Ovary (tissue), 9 donors: ENCODE data around the gene WDR1. TPM values are rescaled to one million over a fixed set of nuclear protein-coding genes. Genes with fewer than 3 reads are reported as not detected.

Source experiments
- DNase-seq, 5 donors: peaks; one replicate each; pipeline ENCODE4 v3.0.0-alpha.2; 2019 to 2020
- H3K27ac ChIP-seq, 2 donors: fragments of 200-600 bp; one replicate each; pipeline versions ENCODE4 v1.5.1 to v1.8.0; 2019 to 2022
- H3K27me3 ChIP-seq: fragments of 200-600 bp; one replicate; pipeline ENCODE4 v1.8.0; 2022
- H3K36me3 ChIP-seq: fragments of 200-600 bp; sonication (generic); one replicate; pipeline ENCODE4 v1.5.1; 2019
- H3K4me1 ChIP-seq: one replicate; pipeline ENCODE4 v1.8.1; 2013; ENCODE audit warnings: mild to moderate bottlenecking, moderate library complexity; ENCODE audit not compliant: insufficient read depth
- H3K4me3 ChIP-seq: fragments of 200-600 bp; sonication (generic); one replicate; pipeline ENCODE4 v1.5.1; 2017
- H3K9me3 ChIP-seq, 2 donors: fragments of 200-600 bp in 1 of 2; sonication (generic) in 1 of 2; one replicate each; pipeline versions ENCODE4 v1.5.1 to v1.8.1; 2013 to 2019; ENCODE audit warnings: mild to moderate bottlenecking in 1 of 2, moderate library complexity in 1 of 2
- EP300 ChIP-seq: sonication (generic); formaldehyde crosslinking; IDR thresholded peaks from one replicate; pipeline ENCODE4 v1.6.1; 2017; ENCODE audit warnings: antibody characterized with exemption
- POLR2A ChIP-seq: fragments of 450-650 bp; IDR thresholded peaks from one replicate; pipeline ENCODE4 v1.6.1; 2017; ENCODE audit warnings: antibody characterized with exemption, mild to moderate bottlenecking, moderate library complexity
- WGBS, 3 donors: extraction: QIAGEN DNeasy Blood & Tissue Kit in 1 of 3; methylation state at CpG; one replicate each; pipeline versions ENCODE4 v1.1.5 to v1.1.7; 2013 to 2017; 5-methylcytosine and 5-hydroxymethylcytosine counted together
- intact Hi-C, 4 donors: fragments of 100-400 bp; cut with DNase I; formaldehyde crosslinking; loops; one replicate each; pipeline versions ENCODE4 v1.11.0 to v1.15.1; 2022 to 2023
- polyA plus RNA-seq, 2 donors: library from polyadenylated mRNA; stranded (reverse); fragments of 200-250 nt in 1 of 2; fragments of 350-450 nt in 1 of 2; fragmentation: Illumina TruSeq in 1 of 2; extraction: RNeasy Lipid Tissue Mini Kit (QIAGEN cat#74804) in 1 of 2; gene quantifications; one replicate each; pipeline ENCODE4 v1.2.3, GENCODE V29; 2013 to 2014
- total RNA-seq, 7 donors: library from RNA; depleted of rRNA in 2 of 7; stranded (reverse); fragments of >200 nt in 2 of 7; fragmentation: NEBNext Ultra II Directional in 3 of 7; extraction: Animal tissue kit (Norgen Biotek cat#: 25700) in 3 of 7; gene quantifications; one replicate each; pipeline versions ENCODE4 v1.1.0 to v1.2.4, GENCODE V29; 2016 to 2023
- TF ChIP-seq, protein P1 (sequence below), 3 donors: fragments of 450-650 bp in 2 of 3; fragments of 200-600 bp in 1 of 3; IDR thresholded peaks; one replicate each; pipeline versions ENCODE4 v1.5.1 to v1.8.0; 2016 to 2022; ENCODE audit warnings: antibody characterized with exemption in 3 of 3, mild to moderate bottlenecking in 1 of 3
- donor health status: DM: no; HTN: no; CAD: no; lungs with moderate emphysema.
- donor health status: DM: no; HTN: no; CAD: no.
- donor health status: Bipolar disorder and iron deficiency.
- donor health status: DM: yes; HTN: yes; CAD: no.
- donor health status: DM: no; HTN: no; CAD: no.
- donor health status: DM: yes; HTN: yes; CAD: no.

The WDR1 gene
- total and polyA plus RNA-seq, 9 donors: 67.2 to 352 (median 260) TPM

DNA sequence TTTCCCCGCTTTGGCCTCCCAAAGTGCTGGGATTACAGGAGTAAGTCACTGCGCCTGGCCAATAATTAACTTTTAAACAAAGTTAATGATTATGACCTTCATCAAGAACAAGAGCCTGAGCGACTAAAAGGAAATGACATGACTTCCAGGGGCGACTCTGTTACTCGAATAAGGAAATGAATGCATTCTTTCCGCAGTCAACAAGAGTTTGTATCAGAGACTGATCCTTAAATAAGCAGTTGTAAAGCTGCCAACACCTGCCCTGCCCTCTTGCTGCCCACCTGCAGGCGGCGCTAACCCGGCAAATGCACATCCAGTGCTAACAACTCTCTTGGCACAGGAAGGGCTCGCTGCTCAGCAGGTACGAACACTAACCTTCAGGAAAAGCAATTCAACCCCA lies 27.3 kb downstream of the WDR1 start:
- peak in 2 of 5 donors; percentile 18 to 33 for DNase-seq
- intact Hi-C loops: no loop called here
- TF ChIP-seq, protein P1, sequence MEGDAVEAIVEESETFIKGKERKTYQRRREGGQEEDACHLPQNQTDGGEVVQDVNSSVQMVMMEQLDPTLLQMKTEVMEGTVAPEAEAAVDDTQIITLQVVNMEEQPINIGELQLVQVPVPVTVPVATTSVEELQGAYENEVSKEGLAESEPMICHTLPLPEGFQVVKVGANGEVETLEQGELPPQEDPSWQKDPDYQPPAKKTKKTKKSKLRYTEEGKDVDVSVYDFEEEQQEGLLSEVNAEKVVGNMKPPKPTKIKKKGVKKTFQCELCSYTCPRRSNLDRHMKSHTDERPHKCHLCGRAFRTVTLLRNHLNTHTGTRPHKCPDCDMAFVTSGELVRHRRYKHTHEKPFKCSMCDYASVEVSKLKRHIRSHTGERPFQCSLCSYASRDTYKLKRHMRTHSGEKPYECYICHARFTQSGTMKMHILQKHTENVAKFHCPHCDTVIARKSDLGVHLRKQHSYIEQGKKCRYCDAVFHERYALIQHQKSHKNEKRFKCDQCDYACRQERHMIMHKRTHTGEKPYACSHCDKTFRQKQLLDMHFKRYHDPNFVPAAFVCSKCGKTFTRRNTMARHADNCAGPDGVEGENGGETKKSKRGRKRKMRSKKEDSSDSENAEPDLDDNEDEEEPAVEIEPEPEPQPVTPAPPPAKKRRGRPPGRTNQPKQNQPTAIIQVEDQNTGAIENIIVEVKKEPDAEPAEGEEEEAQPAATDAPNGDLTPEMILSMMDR (IDR thresholded peaks at IDR 0.05): no peak
- TF ChIP-seq POLR2A: no peak
- TF ChIP-seq EP300: no peak
- Histone ChIP-seq H3K27ac (no peak overlapping the region), H3K4me1 (peaks cover 18% of the 10 kb centered on the region), H3K36me3 (no peaks in the 10 kb centered on the region), H3K9me3 (no peaks in the 10 kb centered on the region), H3K4me3 (no peak overlapping the region), H3K27me3 (no peaks in the 10 kb centered on the region)
- WGBS, 3 donors: 89 to 93% (median 92%) methylated on average over 11 of the region's 11 CpGs

DNA sequence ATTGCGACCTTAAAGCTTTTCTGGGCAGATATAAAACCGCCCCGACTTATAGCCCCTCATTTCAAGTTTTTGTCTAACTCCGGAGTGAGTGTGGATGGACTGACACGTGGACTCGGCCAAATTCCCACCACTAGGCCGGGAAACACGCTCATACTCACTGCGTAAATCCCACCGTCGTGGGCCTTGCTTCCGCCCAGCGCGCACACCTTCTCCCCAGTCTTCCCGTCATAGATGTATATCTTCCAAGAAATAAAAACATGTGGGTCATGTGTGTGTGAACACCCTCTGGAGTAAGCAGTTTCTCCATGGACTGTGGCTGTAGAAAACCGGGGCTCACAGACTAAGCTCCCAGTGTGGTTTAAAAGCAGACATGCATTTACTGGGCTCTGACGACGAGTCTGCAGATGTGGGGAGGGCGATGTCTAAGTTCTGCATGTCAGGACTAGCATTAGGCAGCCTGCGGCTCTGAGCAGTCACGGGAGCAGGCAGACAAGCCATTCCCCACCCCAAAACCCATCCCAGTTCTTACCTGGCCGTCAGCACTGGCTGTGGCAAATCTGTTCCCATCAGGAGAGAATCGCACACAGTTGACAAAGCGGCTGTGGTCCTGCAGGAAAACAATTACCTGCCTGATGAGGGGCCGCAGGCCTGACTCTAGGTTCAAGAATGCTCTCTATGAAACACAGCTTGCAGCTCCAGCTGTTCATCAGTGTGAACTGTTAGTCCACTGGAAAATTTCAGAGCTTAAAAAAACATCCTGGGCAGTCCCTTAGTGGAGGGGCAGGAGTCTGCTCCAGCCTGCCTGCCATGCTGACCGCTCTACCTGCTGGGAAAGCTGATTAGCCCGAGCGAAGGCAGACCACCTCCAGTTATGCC lies 28.2 kb downstream of the WDR1 start:
- intact Hi-C loops: no loop called here
- WGBS, 3 donors: 85 to 88% (median 88%) methylated on average over 26 to 28 of the region's 28 CpGs
- Histone ChIP-seq H3K27ac (no peak overlapping the region), H3K9me3 (no peaks in the 10 kb centered on the region), H3K4me1 (peaks cover 10% of the 10 kb centered on the region), H3K27me3 (no peaks in the 10 kb centered on the region), H3K4me3 (no peak overlapping the region), H3K36me3 (no peaks in the 10 kb centered on the region)
- TF ChIP-seq, protein P1 (IDR thresholded peaks at IDR 0.05): no peak
- TF ChIP-seq POLR2A (no peak), EP300 (no peak)
- DNase-seq: peak in 2 of 5 donors; percentile 13 to 28

DNA sequence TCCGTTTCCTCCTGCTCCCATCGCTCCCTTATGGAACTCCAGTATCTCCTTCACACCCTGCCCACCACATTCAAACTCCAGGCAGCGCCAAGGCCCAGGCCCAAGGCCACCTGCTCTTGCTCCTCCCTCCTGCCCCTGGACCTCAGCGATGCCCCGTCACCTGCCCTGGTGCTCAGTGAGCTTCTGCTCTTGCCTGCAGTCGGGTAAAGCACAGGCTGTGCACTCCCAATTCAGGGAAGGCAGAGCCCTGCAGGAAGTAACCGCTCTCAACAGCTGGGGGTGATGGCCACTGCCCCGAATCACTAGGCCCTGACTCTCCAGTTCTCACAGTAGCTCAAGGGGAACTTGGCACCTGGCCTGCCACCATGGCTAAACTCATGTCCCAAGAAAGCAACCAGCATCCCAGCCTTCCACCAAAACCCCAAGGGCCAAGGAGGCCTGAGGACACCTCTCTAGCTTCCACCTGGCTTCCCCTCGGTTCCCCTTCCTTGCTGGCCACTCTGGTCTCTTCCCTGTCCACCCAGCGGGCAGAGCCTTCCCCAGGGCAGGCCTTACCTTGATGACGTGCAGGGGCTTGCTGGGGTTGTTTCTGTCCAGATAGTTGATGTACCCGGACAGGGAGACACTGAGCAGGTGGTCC lies 29.3 kb downstream of the WDR1 start:
- H3K9me3 ChIP-seq: no peaks in the 10 kb centered on the region
- peak in 2 of 5 donors; percentile 13 to 28 for DNase-seq
- intact Hi-C loops: no loop called here
- H3K4me3 ChIP-seq: no peak overlapping the region
- 89 to 94% (median 92%) methylated on average over 12 of the region's 12 CpGs for WGBS, 3 donors
- H3K4me1 ChIP-seq: peaks cover under 1% of the 10 kb centered on the region
- H3K27ac ChIP-seq: no peak overlapping the region
- TF ChIP-seq POLR2A (no peak), EP300 (no peak)
- TF ChIP-seq, protein P1 (IDR thresholded peaks at IDR 0.05): no peak
- H3K27me3 ChIP-seq: no peaks in the 10 kb centered on the region
- no peaks in the 10 kb centered on the region for H3K36me3 ChIP-seq

DNA sequence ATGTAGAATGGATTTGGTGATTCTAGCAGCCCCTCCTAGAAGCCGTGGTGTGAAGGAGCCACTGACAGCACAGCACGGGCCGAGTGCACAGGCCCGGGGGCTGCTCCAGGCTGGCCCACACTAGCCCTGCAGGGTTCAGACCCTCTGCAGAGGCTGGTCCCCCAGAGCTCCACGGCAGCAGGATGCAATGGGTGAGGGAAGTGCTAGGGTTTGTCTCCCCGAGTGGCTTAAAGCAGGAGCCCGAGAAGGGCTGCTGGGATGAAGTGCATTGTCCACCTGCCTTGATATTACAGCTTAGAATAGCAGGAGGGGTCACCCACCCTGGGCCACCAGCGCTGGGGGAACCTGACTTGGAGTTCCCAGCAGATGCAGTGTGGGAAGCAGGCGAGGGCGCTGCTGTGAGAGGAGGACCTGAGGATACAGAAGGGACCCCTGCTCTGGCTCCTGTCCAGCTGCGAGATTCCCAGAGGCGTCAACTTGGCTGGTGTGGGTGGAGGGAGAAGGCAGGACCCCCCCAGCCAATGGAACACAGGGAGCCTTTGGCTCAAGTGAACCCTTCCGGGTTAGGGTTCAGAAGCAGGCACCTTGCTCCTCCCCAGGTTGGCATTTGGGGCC lies 30.0 kb downstream of the WDR1 start:
- peak in 3 of 5 donors; percentile 15 to 36 (median 26) for DNase-seq
- H3K9me3 ChIP-seq: no peaks in the 10 kb centered on the region
- H3K27ac ChIP-seq: no peak overlapping the region
- no peak overlapping the region for H3K4me3 ChIP-seq
- H3K36me3 ChIP-seq: no peaks in the 10 kb centered on the region
- H3K4me1 ChIP-seq: no peaks in the 10 kb centered on the region
- 81 to 84% (median 84%) methylated on average over 13 of the region's 13 CpGs for WGBS, 3 donors
- H3K27me3 ChIP-seq: no peaks in the 10 kb centered on the region
- TF ChIP-seq POLR2A: no peak
- TF ChIP-seq, protein P1 (IDR thresholded peaks at IDR 0.05): no peak
- no peak for TF ChIP-seq EP300
- intact Hi-C loops: no loop called here
